GM23248 (cell line): Measurements from ENCODE around the gene TAS2R20.

Experiments
- EZH2 ChIP-seq: fragments of 200-600 bp; sonication (generic); IDR thresholded peaks from 2 replicates; pipeline ENCODE4 v1.6.1; 2018; ENCODE audit warnings: antibody characterized with exemption, mild to moderate bottlenecking; ENCODE audit not compliant: insufficient read depth, poor library complexity, severe bottlenecking
- EZH2phosphoT487 ChIP-seq: fragments of 200-600 bp; sonication (generic); IDR thresholded peaks from 2 replicates; pipeline ENCODE4 v1.6.1; 2018; ENCODE audit warnings: antibody characterized with exemption, moderate library complexity, mild to moderate bottlenecking, low read depth; ENCODE audit not compliant: insufficient read depth

GRCh38 chr12:11023387-11023786 lies 25.3 kb upstream of the TAS2R20 start:
- TF ChIP-seq EZH2 (no peak), EZH2phosphoT487 (no peak)
